ENCODE data around the gene MKRN1. TPM values are rescaled to one million over a fixed set of nuclear protein-coding genes. Genes with fewer than 3 reads are reported as not detected.

Gene MKRN1
- total and polyA plus RNA-seq, 4 donors, result 18.7 to 103 (median 29.2) TPM

DNA sequence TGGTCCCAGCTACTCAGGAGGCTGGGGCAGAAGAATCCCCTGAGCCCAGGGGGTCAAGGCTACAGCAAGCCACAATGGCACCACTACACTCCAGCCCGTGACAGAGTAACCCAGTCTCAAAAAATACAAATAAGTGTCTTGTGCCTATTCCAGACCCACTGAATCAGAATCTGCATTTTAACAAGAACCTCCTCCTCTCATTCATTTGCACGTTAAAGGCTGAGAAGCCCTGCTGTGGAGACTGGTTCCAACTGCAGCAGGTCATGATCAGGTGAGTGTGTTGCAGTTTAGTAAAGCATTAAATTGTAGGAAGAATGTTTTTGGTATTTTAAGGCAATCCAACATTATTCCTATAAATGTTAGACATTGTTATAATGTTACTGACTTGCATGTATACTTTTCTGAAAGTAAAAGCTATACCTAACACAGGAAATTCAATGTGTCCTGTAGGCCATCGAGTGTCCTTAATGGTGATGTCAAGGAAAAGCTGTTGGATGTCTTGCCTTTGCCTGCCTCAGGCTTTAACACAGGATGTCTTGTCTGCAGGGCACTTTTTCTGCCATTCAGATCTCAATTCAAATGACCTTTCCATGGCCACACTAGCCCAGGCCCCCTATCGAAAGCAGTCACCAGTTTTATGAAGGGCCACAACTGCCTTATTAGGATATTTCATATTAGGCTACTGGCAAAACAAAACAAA lies 30.4 kb downstream of the MKRN1 start:
- H3K36me3 ChIP-seq (ENCODE audit: control insufficient read depth in 4 of 4, insufficient read depth in 3 of 4, low read depth in 1 of 4, low read length in 3 of 4), result peaks cover 0 to 6% (median 4%) of the 10 kb centered on the region in 4 donors
- no peak for DNase-seq (ENCODE audit: low spot score)
- no peak overlapping the region for H3K9ac ChIP-seq (ENCODE audit: low read depth in 1 of 2, low read length in 2 of 2)
- H3K9me3 ChIP-seq (ENCODE audit: control insufficient read depth in 4 of 4, low read length in 3 of 4), result no peaks in the 10 kb centered on the region
- H3K27ac ChIP-seq (ENCODE audit: low read depth in 1 of 2, low read length in 2 of 2), result no peak overlapping the region
- H3K27me3 ChIP-seq (ENCODE audit: control insufficient read depth in 4 of 4, insufficient read depth in 4 of 4, low read length in 3 of 4), result no peaks in the 10 kb centered on the region
- H3K4me1 ChIP-seq (ENCODE audit: control insufficient read depth in 4 of 4, insufficient read depth in 4 of 4, low read length in 3 of 4), result no peaks in the 10 kb centered on the region
- H3K4me3 ChIP-seq (ENCODE audit: low read depth in 1 of 3, low read length in 3 of 3), result no peak overlapping the region
- TF ChIP-seq, protein P1, sequence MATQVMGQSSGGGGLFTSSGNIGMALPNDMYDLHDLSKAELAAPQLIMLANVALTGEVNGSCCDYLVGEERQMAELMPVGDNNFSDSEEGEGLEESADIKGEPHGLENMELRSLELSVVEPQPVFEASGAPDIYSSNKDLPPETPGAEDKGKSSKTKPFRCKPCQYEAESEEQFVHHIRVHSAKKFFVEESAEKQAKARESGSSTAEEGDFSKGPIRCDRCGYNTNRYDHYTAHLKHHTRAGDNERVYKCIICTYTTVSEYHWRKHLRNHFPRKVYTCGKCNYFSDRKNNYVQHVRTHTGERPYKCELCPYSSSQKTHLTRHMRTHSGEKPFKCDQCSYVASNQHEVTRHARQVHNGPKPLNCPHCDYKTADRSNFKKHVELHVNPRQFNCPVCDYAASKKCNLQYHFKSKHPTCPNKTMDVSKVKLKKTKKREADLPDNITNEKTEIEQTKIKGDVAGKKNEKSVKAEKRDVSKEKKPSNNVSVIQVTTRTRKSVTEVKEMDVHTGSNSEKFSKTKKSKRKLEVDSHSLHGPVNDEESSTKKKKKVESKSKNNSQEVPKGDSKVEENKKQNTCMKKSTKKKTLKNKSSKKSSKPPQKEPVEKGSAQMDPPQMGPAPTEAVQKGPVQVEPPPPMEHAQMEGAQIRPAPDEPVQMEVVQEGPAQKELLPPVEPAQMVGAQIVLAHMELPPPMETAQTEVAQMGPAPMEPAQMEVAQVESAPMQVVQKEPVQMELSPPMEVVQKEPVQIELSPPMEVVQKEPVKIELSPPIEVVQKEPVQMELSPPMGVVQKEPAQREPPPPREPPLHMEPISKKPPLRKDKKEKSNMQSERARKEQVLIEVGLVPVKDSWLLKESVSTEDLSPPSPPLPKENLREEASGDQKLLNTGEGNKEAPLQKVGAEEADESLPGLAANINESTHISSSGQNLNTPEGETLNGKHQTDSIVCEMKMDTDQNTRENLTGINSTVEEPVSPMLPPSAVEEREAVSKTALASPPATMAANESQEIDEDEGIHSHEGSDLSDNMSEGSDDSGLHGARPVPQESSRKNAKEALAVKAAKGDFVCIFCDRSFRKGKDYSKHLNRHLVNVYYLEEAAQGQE (IDR thresholded peaks at IDR 0.05), result no peak
- TF ChIP-seq NR2F2 (IDR thresholded peaks at IDR 0.05) (no peak), JUND (IDR thresholded peaks at IDR 0.05) (no peak), EGR1 (IDR thresholded peaks at IDR 0.05; ENCODE audit: low read depth in 2 of 2) (no peak), HNF4A (conservative IDR thresholded peaks at IDR 0.05) (no peak), HNF4G (IDR thresholded peaks at IDR 0.05) (no peak), RXRA (IDR thresholded peaks at IDR 0.05) (no peak)
- WGBS, result 90% methylated on average over 4 of the region's 4 CpGs

DNA sequence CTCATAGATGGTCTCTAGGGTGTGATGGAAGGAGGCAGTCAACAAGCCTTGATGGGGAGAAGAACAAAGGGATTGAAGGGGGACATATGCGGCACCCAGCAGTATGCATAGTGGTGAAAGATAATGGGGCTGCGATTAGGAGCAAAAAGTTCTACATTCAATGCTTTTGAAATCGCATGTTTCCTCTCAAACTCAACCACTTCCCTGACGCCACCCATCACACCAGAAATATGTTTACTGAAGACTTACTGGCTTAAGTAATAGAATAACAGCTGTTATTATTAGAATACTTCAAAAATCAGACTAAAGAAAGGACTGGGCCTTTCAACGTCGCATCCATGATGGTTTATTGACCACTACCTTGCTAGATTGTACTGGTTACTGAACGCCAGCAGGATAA lies 31.5 kb downstream of the MKRN1 start:
- no peak overlapping the region for H3K27ac ChIP-seq (ENCODE audit: low read depth in 1 of 2, low read length in 2 of 2)
- no peaks in the 10 kb centered on the region for H3K9me3 ChIP-seq (ENCODE audit: control insufficient read depth in 4 of 4, low read length in 3 of 4)

More for the DNA sequence above, 31.5 kb downstream of the MKRN1 start:
- WGBS, result 90% methylated on average over 7 of the region's 7 CpGs
- Histone ChIP-seq H3K27me3 (ENCODE audit: control insufficient read depth in 4 of 4, insufficient read depth in 4 of 4, low read length in 3 of 4) (no peaks in the 10 kb centered on the region), H3K4me3 (ENCODE audit: low read depth in 1 of 3, low read length in 3 of 3) (no peak overlapping the region), H3K4me1 (ENCODE audit: control insufficient read depth in 4 of 4, insufficient read depth in 4 of 4, low read length in 3 of 4) (no peaks in the 10 kb centered on the region), H3K9ac (ENCODE audit: low read depth in 1 of 2, low read length in 2 of 2) (no peak overlapping the region), H3K36me3 (ENCODE audit: control insufficient read depth in 4 of 4, insufficient read depth in 3 of 4, low read depth in 1 of 4, low read length in 3 of 4) (peaks cover 0 to 3% (median 1%) of the 10 kb centered on the region in 4 donors)
- no peak for DNase-seq (ENCODE audit: low spot score)
- TF ChIP-seq, protein P2, sequence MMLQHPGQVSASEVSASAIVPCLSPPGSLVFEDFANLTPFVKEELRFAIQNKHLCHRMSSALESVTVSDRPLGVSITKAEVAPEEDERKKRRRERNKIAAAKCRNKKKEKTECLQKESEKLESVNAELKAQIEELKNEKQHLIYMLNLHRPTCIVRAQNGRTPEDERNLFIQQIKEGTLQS (IDR thresholded peaks at IDR 0.05), result no peak
- TF ChIP-seq, protein P3, sequence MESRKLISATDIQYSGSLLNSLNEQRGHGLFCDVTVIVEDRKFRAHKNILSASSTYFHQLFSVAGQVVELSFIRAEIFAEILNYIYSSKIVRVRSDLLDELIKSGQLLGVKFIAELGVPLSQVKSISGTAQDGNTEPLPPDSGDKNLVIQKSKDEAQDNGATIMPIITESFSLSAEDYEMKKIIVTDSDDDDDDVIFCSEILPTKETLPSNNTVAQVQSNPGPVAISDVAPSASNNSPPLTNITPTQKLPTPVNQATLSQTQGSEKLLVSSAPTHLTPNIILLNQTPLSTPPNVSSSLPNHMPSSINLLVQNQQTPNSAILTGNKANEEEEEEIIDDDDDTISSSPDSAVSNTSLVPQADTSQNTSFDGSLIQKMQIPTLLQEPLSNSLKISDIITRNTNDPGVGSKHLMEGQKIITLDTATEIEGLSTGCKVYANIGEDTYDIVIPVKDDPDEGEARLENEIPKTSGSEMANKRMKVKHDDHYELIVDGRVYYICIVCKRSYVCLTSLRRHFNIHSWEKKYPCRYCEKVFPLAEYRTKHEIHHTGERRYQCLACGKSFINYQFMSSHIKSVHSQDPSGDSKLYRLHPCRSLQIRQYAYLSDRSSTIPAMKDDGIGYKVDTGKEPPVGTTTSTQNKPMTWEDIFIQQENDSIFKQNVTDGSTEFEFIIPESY (IDR thresholded peaks at IDR 0.05), result no peak
- no peak for TF ChIP-seq EGR1 (IDR thresholded peaks at IDR 0.05; ENCODE audit: low read depth in 2 of 2)
- no peak for TF ChIP-seq FOXA2 (IDR thresholded peaks at IDR 0.05)
- no peak for TF ChIP-seq HNF4G (IDR thresholded peaks at IDR 0.05)
- TF ChIP-seq JUND (IDR thresholded peaks at IDR 0.05), result no peak
- TF ChIP-seq, protein P1 (IDR thresholded peaks at IDR 0.05), result no peak

All from liver (tissue), 9 donors.